Hepatocyte (in vitro differentiated cells): ENCODE results near the gene CEP192. TPM values are rescaled to one million over a fixed set of nuclear protein-coding genes. Genes with fewer than 3 reads are reported as not detected.
A peak's percentile ranks its signal among the peaks of the same experiment; 100 is the strongest.

Experiments used
- DNase-seq: peaks from one replicate; pipeline ENCODE4 v3.0.0-alpha.2; 2016; ENCODE audit warnings: low spot score
- H2AFZ ChIP-seq: fragments of 200-600 bp; sonication (generic); 2 replicates; pipeline ENCODE4 v1.6.0; 2016; ENCODE audit warnings: antibody characterized with exemption, mild to moderate bottlenecking
- H3K27ac ChIP-seq: fragments of 200-600 bp; sonication (generic); 2 replicates; pipeline ENCODE4 v1.5.1; 2016; ENCODE audit warnings: mild to moderate bottlenecking
- H3K27me3 ChIP-seq: fragments of 200-600 bp; sonication (generic); 2 replicates; pipeline ENCODE4 v1.6.1; 2016
- H3K36me3 ChIP-seq: fragments of 200-600 bp; sonication (generic); replicated peaks from 2 replicates; pipeline ENCODE4 v1.5.1; 2016; ENCODE audit warnings: low read depth; ENCODE audit not compliant: insufficient read depth
- H3K4me1 ChIP-seq: fragments of 200-600 bp; sonication (generic); 2 replicates; pipeline ENCODE4 v1.5.1; 2016; ENCODE audit warnings: mild to moderate bottlenecking, moderate library complexity; ENCODE audit not compliant: insufficient read depth
- H3K4me2 ChIP-seq: fragments of 200-600 bp; sonication (generic); 2 replicates; pipeline ENCODE4 v1.6.0; 2016
- H3K4me3 ChIP-seq: fragments of 200-600 bp; sonication (generic); 2 replicates; pipeline ENCODE4 v1.5.1; 2016; ENCODE audit warnings: mild to moderate bottlenecking
- H3K79me2 ChIP-seq: fragments of 200-600 bp; sonication (generic); 2 replicates; pipeline ENCODE4 v1.6.0; 2017; ENCODE audit warnings: mild to moderate bottlenecking
- H3K9me2 ChIP-seq: fragments of 200-600 bp; sonication (generic); replicated peaks from 2 replicates; pipeline ENCODE4 v1.6.0; 2017; ENCODE audit warnings: mild to moderate bottlenecking; ENCODE audit not compliant: insufficient read depth
- H3K9me3 ChIP-seq: fragments of 200-600 bp; sonication (generic); 2 replicates; pipeline ENCODE4 v1.5.1; 2016; ENCODE audit warnings: low read depth, mild to moderate bottlenecking
- H4K20me1 ChIP-seq: fragments of 200-600 bp; sonication (generic); 2 replicates; pipeline ENCODE4 v1.6.0; 2016; ENCODE audit warnings: mild to moderate bottlenecking; ENCODE audit not compliant: insufficient read depth, poor library complexity, severe bottlenecking
- EZH2 ChIP-seq: fragments of 200-600 bp; sonication (generic); IDR thresholded peaks from 2 replicates; pipeline ENCODE4 v1.6.1; 2016; ENCODE audit warnings: antibody characterized with exemption, mild to moderate bottlenecking, borderline replicate concordance
- EZH2phosphoT487 ChIP-seq: fragments of 200-600 bp; sonication (generic); IDR thresholded peaks from one replicate; pipeline ENCODE4 v1.6.1; 2018; ENCODE audit warnings: antibody characterized with exemption, mild to moderate bottlenecking, low read depth, moderate library complexity; ENCODE audit not compliant: unreplicated experiment, severe bottlenecking
- WGBS: methylation state at CpG from one replicate; pipeline ENCODE4 v1.1.6; 2016; ENCODE audit warnings: low lambda C conversion rate; ENCODE audit errors: missing lambda C conversion rate; 5-methylcytosine and 5-hydroxymethylcytosine counted together
- polyA plus RNA-seq: library from polyadenylated mRNA; unstranded; fragments of >200 nt; fragmentation: Nextera tagmentation; extraction: Ambion mirVana; gene quantifications from 2 replicates; pipeline ENCODE4 v1.2.1, GENCODE V29; 2016
- total RNA-seq: library from RNA; depleted of rRNA; stranded (reverse); fragments of >200 nt; gene quantifications from 2 replicates; pipeline ENCODE4 v1.2.3, GENCODE V29; 2014
- TF ChIP-seq, protein P1 (sequence below): fragments of 200-600 bp; sonication (generic); IDR thresholded peaks from 2 replicates; pipeline ENCODE4 v1.5.1; 2016; ENCODE audit warnings: antibody characterized with exemption, mild to moderate bottlenecking; ENCODE audit not compliant: poor library complexity

The CEP192 gene
- total and polyA plus RNA-seq, 2 experiments from 2014 or later, result 7.9 to 17.4 TPM

DNA sequence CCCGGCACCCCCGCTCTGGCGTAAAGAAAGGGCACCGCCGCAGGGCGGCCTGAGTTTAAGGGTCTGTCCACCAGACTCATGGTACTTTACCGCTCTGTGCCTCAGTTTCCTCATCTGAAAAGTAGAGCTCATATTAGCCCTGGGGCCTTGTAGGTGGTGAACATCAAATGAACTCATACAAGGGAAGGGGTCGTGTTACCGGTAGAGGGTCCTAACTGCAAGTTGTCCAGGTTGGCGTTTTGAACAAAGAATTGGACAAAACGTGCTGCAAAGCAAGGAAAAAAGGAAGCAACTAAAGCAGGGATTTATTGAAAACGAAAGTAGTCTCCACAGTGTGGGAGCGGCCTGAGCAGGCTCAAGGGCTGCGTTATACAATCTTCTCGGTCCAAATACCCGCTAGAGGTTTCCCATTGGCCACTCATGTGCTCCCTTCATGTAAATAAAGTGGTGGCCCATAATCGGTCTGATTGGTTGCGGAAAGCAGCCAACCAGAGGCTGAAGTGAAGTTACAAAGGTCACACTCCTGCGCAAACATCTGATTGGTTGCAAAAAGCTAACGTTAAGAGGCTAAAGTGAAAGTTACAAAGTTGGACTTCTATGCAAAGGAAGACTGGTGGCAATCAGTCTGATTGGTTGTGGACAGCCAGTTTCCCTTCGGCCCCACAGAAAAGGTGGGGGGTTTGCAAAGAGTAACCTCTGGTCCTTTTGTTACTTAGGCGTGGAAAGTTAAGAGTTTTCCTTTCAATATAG lies 146.7 kb downstream of the CEP192 start:
- WGBS, result 90% methylated on average over 22 of the region's 22 CpGs
- Histone ChIP-seq H3K27ac (no peak overlapping the region), H3K27me3 (peaks cover 5% of the 10 kb centered on the region), H3K9me3 (no peaks in the 10 kb centered on the region), H4K20me1 (no peaks in the 10 kb centered on the region), H3K79me2 (no peaks in the 10 kb centered on the region), H3K9me2 (no peaks in the 10 kb centered on the region), H2AFZ (peak overlapping the region; percentile 60), H3K4me2 (peak overlapping the region; percentile 92), H3K4me1 (no peaks in the 10 kb centered on the region), H3K4me3 (no peak overlapping the region), H3K36me3 (no peaks in the 10 kb centered on the region)
- TF ChIP-seq EZH2phosphoT487 (no peak), EZH2 (no peak)
- TF ChIP-seq, protein P1, sequence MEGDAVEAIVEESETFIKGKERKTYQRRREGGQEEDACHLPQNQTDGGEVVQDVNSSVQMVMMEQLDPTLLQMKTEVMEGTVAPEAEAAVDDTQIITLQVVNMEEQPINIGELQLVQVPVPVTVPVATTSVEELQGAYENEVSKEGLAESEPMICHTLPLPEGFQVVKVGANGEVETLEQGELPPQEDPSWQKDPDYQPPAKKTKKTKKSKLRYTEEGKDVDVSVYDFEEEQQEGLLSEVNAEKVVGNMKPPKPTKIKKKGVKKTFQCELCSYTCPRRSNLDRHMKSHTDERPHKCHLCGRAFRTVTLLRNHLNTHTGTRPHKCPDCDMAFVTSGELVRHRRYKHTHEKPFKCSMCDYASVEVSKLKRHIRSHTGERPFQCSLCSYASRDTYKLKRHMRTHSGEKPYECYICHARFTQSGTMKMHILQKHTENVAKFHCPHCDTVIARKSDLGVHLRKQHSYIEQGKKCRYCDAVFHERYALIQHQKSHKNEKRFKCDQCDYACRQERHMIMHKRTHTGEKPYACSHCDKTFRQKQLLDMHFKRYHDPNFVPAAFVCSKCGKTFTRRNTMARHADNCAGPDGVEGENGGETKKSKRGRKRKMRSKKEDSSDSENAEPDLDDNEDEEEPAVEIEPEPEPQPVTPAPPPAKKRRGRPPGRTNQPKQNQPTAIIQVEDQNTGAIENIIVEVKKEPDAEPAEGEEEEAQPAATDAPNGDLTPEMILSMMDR, result no peak
- DNase-seq, result no peak

DNA sequence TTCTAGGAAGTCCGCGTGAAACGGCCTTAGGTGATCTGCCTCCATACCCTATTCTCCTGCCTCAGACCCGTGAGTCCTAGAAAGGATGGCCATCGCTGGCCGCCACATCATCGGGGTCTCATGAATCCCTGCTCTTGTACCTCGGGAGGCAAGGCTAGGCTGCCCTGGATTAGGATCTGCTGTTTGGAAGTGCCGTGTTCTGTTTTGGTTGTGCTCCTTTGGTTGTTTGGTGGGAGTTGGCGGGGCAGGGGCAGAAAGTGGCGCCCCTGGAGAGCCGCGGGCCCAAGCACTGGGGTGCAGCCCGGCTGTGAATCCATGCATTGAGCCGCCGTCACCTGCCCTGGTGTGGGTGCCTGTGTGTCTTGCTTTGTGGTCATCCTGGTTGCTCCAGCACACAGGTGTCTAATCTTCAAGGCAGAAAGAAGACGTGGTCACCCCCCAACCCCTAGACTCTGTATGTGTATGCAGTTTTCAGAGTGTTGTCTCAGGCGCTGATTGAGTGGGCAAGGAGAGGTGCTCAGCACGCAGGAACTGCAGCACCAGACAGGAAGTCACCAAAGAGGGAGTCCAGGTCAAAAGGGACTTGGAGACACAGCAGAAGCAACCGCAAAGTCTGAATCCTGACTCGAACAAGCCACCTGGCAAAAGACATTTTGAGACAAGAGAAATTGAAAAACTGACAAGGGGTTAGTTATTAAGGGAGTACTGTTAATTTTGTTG lies 147.4 kb downstream of the CEP192 start:
- Histone ChIP-seq H3K27me3 (peaks cover 5% of the 10 kb centered on the region), H2AFZ (no peak overlapping the region), H3K27ac (no peak overlapping the region), H3K4me3 (no peak overlapping the region), H4K20me1 (no peaks in the 10 kb centered on the region), H3K79me2 (no peaks in the 10 kb centered on the region), H3K9me2 (no peaks in the 10 kb centered on the region), H3K36me3 (no peaks in the 10 kb centered on the region), H3K4me2 (no peak overlapping the region), H3K9me3 (no peaks in the 10 kb centered on the region), H3K4me1 (no peaks in the 10 kb centered on the region)
- TF ChIP-seq, protein P1, result no peak
- no peak for TF ChIP-seq EZH2phosphoT487
- no peak for TF ChIP-seq EZH2
- WGBS, result 96% methylated on average over 21 of the region's 21 CpGs
- DNase-seq, result no peak

DNA sequence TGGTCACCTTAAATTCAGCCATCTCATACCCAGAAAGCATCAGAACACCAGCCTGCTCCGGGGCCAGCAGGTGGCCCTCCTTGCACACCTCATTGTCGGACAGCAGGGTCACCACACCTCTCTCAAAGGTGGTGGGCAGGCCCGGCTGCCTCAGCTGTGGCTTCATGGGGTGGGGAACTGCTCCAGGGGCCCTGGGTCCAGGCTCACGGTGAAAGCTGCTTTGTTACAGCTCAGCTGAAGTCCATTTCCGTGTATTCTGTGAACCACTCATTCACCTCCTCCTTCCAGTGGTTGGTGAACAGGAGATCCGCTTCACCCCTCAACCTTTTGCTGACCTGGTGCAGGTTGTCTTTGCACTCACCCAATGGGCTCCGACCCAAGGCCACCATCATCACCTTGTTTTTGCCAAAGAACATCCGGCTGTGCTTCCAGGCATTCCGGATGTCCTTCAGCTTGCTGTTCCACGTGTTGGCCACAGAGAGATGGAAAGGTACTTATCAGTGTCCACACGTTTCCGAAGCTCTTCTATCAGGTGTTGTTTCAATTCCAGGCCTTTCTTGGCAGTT lies 148.8 kb downstream of the CEP192 start:
- Histone ChIP-seq H3K4me3 (no peak overlapping the region), H3K79me2 (no peaks in the 10 kb centered on the region), H3K9me3 (peaks cover 5% of the 10 kb centered on the region), H3K4me2 (no peak overlapping the region), H3K27ac (no peak overlapping the region), H3K27me3 (peaks cover 5% of the 10 kb centered on the region), H2AFZ (no peak overlapping the region), H3K9me2 (no peaks in the 10 kb centered on the region), H3K36me3 (no peaks in the 10 kb centered on the region), H4K20me1 (no peaks in the 10 kb centered on the region), H3K4me1 (no peaks in the 10 kb centered on the region)
- no peak for DNase-seq
- WGBS, result 80% methylated on average over 12 of the region's 12 CpGs
- TF ChIP-seq, protein P1, result no peak
- TF ChIP-seq EZH2phosphoT487 (no peak), EZH2 (no peak)
